ENCODE results near the gene C1QTNF8.

DNA sequence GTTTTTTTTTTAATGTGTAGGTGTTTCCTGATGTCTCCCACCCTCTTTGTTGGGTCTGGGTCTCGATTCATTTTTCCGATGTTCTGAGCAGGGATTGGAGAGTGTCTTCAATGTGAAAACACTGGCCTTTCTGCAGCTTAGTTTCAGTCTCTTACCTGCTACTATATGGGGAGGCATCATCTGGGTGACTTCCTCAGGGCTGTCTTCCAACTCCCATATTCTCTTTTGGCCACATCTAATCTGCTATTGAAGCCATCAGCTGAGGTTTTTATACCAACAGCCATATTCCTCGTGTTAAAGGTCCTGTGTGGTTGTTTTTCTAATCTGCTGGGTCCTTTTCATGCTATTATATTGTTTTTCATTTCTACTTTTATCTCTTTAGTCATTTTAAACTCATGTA is 36.7 kb downstream of the C1QTNF8 start:
- TF ChIP-seq, protein P1, sequence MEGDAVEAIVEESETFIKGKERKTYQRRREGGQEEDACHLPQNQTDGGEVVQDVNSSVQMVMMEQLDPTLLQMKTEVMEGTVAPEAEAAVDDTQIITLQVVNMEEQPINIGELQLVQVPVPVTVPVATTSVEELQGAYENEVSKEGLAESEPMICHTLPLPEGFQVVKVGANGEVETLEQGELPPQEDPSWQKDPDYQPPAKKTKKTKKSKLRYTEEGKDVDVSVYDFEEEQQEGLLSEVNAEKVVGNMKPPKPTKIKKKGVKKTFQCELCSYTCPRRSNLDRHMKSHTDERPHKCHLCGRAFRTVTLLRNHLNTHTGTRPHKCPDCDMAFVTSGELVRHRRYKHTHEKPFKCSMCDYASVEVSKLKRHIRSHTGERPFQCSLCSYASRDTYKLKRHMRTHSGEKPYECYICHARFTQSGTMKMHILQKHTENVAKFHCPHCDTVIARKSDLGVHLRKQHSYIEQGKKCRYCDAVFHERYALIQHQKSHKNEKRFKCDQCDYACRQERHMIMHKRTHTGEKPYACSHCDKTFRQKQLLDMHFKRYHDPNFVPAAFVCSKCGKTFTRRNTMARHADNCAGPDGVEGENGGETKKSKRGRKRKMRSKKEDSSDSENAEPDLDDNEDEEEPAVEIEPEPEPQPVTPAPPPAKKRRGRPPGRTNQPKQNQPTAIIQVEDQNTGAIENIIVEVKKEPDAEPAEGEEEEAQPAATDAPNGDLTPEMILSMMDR (IDR thresholded peaks at IDR 0.05; ENCODE audit: insufficient read depth, low read length): no peak
- TF ChIP-seq POLR2AphosphoS5 (IDR thresholded peaks at IDR 0.05; ENCODE audit: low read depth): no peak
- TF ChIP-seq, protein P2, sequence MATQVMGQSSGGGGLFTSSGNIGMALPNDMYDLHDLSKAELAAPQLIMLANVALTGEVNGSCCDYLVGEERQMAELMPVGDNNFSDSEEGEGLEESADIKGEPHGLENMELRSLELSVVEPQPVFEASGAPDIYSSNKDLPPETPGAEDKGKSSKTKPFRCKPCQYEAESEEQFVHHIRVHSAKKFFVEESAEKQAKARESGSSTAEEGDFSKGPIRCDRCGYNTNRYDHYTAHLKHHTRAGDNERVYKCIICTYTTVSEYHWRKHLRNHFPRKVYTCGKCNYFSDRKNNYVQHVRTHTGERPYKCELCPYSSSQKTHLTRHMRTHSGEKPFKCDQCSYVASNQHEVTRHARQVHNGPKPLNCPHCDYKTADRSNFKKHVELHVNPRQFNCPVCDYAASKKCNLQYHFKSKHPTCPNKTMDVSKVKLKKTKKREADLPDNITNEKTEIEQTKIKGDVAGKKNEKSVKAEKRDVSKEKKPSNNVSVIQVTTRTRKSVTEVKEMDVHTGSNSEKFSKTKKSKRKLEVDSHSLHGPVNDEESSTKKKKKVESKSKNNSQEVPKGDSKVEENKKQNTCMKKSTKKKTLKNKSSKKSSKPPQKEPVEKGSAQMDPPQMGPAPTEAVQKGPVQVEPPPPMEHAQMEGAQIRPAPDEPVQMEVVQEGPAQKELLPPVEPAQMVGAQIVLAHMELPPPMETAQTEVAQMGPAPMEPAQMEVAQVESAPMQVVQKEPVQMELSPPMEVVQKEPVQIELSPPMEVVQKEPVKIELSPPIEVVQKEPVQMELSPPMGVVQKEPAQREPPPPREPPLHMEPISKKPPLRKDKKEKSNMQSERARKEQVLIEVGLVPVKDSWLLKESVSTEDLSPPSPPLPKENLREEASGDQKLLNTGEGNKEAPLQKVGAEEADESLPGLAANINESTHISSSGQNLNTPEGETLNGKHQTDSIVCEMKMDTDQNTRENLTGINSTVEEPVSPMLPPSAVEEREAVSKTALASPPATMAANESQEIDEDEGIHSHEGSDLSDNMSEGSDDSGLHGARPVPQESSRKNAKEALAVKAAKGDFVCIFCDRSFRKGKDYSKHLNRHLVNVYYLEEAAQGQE (IDR thresholded peaks at IDR 0.05; ENCODE audit: insufficient replicate concordance, low read depth): no peak
